GM19455 (cell line): Measurements from ENCODE around the gene EMILIN1.
A peak's percentile ranks its signal among the peaks of the same experiment; 100 is the strongest.

Experiments
- ATAC-seq: cut with Tn5 transposase; IDR thresholded peaks from one replicate; pipeline ENCODE4 v1.9.1; 2021; ENCODE audit not compliant: unreplicated experiment

EMILIN1 gene

GRCh38 chr2:27078267-27079194, at the start of gene EMILIN1:
Gene EMILIN1, plus strand, starts transcription at chr2:27078615. Its CDS starts 451 bp downstream, at chr2:27079066.
- ATAC-seq = no peak

DNA sequence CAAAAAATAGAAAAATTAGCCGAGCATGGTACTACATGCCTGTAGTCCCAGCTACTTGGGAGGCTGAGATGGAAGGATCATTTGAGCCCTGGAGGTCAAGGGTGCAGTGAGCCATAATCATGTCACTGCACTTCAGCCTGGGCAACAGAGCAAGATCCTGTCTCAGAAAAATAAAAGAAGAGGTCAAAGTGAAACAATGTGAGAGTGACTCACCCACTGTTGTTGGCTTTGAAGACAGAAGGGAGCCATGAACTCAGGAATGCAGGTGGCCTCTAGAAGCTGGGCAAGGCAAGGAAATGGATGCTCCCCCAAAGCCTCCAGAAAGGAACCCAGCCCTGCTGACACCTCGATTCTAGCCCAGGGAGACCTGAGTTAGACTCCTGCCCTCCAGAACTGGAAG, 49.4 kb upstream of the EMILIN1 start:
- ATAC-seq = no peak

GRCh38 chr2:27032495-27033252, 45.7 kb upstream of the EMILIN1 start, which contains the start of gene TMEM214:
Gene TMEM214, plus strand, starts transcription at chr2:27032965. Its CDS starts 51 bp downstream, at chr2:27033016.
- peak; percentile 83 for ATAC-seq

DNA sequence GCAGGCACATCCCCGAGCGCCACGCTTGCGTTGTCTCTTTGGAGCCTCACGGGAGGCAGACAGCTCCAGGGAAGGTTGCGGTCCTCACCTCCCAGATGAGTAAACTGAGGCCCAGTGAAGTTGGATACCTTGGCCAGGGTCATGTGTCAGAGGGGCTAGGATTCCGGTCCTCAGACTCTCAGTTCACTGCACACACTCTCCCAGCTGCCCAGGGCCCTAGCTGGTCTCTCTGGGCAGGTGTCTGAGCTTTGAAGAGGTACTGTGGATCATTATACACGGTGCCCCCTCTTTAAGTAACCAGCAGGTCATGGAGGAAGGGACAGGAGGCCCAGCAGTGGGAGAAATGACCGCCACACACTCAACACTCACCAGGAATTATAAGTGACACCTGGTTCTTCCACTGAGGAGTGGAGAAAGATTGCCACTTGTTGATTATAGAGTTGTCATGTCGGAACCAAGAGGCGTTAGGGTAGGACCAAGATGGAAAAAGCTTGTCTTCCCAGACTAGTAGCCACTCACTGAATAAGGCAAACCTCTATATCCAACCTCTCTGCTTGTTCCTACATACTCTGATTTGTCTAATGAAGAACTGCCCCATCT, 45.1 kb upstream of the EMILIN1 start:
- peak; percentile 3 for ATAC-seq

GRCh38 chr2:27038012-27038411, 40.4 kb upstream of the EMILIN1 start:
- no peak for ATAC-seq

- ATAC-seq = no peak
These were observed 39.6 kb upstream of the EMILIN1 start for GRCh38 chr2:27038631-27039339.

DNA sequence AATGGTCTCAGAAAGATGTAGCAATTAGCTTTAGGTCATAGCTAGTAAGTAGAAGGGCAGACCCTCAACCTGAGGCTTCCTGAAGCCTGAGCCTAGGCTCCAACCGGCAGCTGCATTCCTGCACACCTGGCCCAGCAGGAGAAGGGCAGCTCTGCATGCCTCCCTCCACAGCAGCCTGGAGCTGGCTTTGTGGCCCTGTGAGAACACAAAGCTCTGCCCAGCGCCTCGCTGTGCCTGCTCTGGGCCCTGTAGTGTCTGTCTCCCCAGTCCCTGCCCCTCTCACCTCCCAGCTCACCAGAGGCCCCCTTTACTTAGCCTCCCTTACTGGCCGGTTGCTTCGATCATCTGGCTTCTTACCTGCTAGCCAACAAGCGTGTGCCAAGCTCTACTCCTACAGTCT, 39.0 kb upstream of the EMILIN1 start:
- ATAC-seq = no peak

GRCh38 chr2:27039871-27040270, 38.5 kb upstream of the EMILIN1 start:
- no peak for ATAC-seq

DNA sequence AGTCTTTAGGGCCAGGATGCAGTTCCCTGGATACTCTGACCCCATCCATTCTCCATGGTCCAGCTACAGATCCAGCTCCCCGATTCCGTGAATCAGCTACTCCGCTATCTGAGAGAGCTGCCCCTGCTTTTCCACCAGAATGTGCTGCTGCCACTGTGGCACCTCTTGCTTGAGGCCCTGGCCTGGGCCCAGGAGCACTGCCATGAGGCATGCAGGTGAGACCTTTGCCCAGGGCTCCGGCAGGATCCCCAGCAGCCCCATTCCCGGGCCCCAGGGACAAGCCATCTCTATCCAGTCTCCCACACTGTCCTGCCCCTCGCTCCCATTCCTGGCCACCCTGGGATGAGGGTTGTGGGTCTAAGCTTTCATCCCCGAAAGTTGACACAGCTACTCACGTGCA, 38.1 kb upstream of the EMILIN1 start:
- no peak for ATAC-seq

DNA sequence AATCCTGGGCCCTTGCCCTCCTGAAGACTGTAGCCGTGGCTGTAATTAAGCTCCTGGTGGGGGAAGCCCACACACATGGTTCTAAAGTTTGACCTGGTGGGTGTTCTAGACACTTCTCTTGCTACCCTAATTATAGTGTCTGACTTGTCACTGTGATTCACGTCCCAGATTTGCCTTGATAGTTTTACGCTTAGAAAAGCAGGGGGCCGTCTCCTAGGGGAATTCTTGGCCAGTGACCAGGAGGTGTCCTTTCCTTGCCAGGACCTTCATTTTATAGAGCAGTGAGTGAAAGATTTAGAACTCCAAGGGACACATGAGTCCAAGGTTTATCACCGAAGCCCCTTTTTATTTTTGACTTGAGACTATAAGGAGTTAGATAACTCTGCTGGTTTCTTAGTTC, 36.7 kb upstream of the EMILIN1 start:
- no peak for ATAC-seq

DNA sequence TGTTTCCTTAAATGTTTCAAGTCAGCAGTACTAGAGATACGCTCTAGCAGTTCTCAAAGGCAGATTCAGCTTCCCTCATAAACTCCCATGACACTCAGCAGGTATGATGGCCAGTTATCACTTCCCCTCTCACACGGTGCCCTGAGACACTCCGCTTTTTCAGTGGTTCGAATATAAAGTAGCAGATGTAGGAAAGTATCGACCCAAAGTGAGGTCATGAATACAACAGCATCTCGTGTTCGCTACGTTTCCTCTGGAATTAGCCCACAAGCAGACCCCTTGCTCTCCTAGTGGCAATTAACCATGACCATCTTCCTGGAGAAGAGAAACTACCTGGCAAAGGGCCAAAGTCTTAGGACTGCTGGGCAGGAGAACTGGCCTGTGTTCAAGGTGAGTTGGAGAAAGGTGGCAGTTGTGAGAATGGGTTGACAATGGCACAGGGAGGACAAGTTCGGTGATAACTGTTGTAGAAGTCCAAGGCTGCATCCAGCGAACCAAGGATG, 36.2 kb upstream of the EMILIN1 start:
- ATAC-seq = no peak

- no peak for ATAC-seq
These were observed 35.3 kb upstream of the EMILIN1 start for GRCh38 chr2:27042985-27043634.

- ATAC-seq = peak; percentile 32
These were observed 28.8 kb upstream of the EMILIN1 start for GRCh38 chr2:27049422-27050280.

DNA sequence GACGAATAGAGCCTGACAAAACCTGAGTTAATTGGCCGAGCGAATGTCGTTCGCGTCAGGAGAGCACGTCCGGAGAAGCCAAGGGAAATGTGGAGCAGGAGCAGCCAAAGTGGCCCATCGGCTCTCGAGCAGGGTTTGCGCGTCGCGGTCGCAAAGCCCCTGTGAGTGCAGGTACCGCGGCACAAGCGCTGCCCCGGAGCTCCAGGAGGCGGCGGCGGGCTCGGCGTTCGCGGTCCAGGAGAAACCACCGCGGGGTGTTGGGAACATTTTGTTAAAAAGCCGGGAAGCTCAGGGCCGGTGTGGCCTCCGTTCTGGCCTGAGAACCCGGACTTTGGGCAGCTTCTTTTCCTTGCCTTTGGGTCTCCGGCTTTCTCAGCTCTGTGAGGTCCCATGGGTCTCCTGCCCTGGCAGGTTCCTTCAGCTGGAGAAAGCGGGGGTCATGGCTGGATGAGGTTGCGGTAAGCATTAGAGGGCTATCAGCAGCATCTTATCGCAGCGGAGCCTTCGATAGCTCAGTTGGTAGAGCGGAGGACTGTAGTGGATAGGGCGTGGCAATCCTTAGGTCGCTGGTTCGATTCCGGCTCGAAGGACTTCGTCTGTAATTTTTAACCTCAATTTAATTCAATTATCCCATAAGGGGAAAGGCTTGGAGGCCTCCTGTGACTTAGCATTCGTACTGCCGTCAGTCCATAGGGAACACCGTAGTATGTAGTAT, 28.0 kb upstream of the EMILIN1 start:
- peak; percentile 54 for ATAC-seq

- peak; percentile 66 for ATAC-seq
These were observed 27.2 kb upstream of the EMILIN1 start, which contains the start of gene AGBL5 for GRCh38 chr2:27050996-27051901. Gene AGBL5, plus strand, starts transcription at chr2:27051668. Its CDS starts 1,291 bp downstream, at chr2:27052959.

GRCh38 chr2:27051902-27052645, 26.3 kb upstream of the EMILIN1 start:
- peak; percentile 2 for ATAC-seq

DNA sequence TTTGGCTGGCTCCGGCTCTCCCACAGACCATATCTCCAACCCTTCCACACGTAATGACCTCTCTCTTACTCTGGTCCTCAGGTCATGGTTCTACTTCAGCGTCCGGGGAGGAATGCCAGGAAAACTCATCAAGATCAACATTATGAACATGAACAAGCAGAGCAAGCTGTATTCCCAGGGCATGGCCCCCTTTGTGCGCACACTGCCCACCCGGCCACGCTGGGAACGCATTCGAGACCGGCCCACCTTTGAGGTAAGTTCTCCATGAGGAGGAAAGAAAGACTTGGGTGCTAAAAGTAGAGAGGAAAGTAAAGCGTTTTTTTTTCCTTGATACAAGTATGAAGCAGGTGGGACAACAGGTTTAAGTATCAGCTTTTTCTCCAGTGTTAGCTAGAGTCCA, 25.1 kb upstream of the EMILIN1 start:
- no peak for ATAC-seq
